GM12864 (cell line): ENCODE measurements around the gene UBE2G1.
"Not testable (repeated sequence)": the region's sequence is repeated elsewhere in the genome, so short reads cannot be mapped to it uniquely, and the experiment has no call there.

Experiments
- DNase-seq: peaks from one replicate; pipeline ENCODE4 v3.0.0-alpha.2; 2011; ENCODE audit warnings: low read depth
- H3K4me3 ChIP-seq: 2 replicates; pipeline ENCODE4 v1.5.1; 2011; ENCODE audit warnings: mild to moderate bottlenecking, low read depth, low read length, control low read depth
- CTCF ChIP-seq: IDR thresholded peaks from 2 replicates; pipeline ENCODE4 v1.5.1; 2011; ENCODE audit warnings: low read depth, mild to moderate bottlenecking, moderate library complexity, low read length, control low read depth, inconsistent platforms; ENCODE audit errors: missing control alignments

UBE2G1 gene

GRCh38 chr17:4266550-4266949 lies 99.9 kb downstream of the UBE2G1 start:
- H3K4me3 ChIP-seq = no peak overlapping the region
- no peak for TF ChIP-seq CTCF
- DNase-seq = no peak

- DNase-seq = peak; percentile 80
- peak within 1 kb of the TSS; percentile 69 for H3K4me3 ChIP-seq
- TF ChIP-seq CTCF = peak; percentile 12
Observed at GRCh38 chr17:4263282-4264215, 102.9 kb downstream of the UBE2G1 start, which contains the start of gene ANKFY1. ANKFY1 (minus strand) TSS chr17:4263979; CDS start chr17:4263941, 38 bp downstream.

- peak overlapping the region; percentile 69 for H3K4me3 ChIP-seq
- no peak for DNase-seq
Observed at GRCh38 chr17:4262703-4263102, 103.8 kb downstream of the UBE2G1 start.

GRCh38 chr17:4261452-4261851 lies 105.0 kb downstream of the UBE2G1 start:
- DNase-seq = no peak
- TF ChIP-seq CTCF = no peak
- no peak overlapping the region for H3K4me3 ChIP-seq

More at GRCh38 chr17:4262703-4263102, 103.8 kb downstream of the UBE2G1 start:
- no peak for TF ChIP-seq CTCF

- no peak overlapping the region for H3K4me3 ChIP-seq
- DNase-seq = no peak
- TF ChIP-seq CTCF = no peak
Observed at GRCh38 chr17:4258867-4259266, 107.6 kb downstream of the UBE2G1 start.

GRCh38 chr17:4256952-4257351 lies 109.5 kb downstream of the UBE2G1 start:
- no peak for TF ChIP-seq CTCF
- no peak for DNase-seq
- H3K4me3 ChIP-seq = no peak overlapping the region

- H3K4me3 ChIP-seq, DNase-seq: not testable (repeated sequence)
Observed at GRCh38 chr17:4255271-4255670, 111.2 kb downstream of the UBE2G1 start.
